NK-92 treated with Interleukin-12 subunit alpha and Interleukin-12 subunit beta, amount 100 ng/mL, for 24 hours (cell line): ENCODE results near the gene ANXA6.

Experiments used
- DNase-seq: peaks from one replicate; lab custom pipeline; 2025; lab: John Stamatoyannopoulos, UW

ANXA6 gene

DNA sequence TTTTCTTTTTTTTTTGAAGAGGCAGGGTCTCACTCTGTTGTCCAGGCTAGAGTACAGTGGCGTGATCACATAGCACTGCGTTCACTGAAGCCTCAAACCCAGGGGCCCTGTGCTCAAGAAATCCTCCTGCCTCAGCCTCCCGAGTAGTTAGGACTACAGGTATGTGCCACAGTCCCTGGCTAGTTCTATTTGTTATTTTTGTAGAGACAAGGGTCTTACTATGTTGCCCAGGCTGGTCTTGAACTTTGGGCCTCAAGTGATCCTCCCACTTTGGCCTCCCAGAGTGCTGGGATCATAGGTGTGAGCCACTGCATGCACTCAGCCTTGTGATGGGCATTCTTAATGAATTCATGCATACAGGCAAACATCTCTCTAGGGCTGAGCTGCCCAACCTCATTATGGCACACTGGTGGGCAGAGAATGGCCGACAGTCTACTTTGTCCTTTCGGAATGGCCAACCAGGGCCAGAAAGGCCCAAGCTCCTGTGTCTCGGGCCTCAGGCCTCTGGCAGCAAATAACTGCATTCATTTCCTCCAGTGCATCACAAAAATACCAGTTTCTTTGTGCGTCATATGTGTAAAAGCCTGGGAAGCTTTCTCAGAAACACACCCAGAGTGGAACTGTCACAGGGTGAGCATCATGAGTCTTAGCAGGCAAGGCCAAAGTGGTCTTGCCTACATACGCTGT, 27.2 kb downstream of the ANXA6 start:
- DNase-seq: no peak

DNA sequence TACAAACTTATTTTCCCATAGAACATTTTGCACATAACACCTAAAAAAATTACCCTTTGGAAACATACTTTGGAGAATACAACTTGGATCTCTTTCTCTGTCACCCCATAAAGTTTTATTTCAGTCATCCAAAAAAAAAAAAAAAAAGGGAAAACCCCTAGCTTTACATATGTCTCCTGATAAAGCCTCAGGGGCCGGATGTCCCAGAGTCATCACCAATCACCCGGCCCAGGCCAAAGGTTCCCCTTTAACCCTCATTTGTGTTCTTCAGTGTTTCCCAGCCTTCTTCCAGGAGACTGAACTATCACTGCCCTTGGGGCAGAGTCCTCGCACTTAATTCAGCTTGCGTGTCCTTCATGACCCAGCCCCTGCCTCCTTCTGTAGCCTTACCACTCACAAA, 28.8 kb downstream of the ANXA6 start:
- no peak for DNase-seq

DNA sequence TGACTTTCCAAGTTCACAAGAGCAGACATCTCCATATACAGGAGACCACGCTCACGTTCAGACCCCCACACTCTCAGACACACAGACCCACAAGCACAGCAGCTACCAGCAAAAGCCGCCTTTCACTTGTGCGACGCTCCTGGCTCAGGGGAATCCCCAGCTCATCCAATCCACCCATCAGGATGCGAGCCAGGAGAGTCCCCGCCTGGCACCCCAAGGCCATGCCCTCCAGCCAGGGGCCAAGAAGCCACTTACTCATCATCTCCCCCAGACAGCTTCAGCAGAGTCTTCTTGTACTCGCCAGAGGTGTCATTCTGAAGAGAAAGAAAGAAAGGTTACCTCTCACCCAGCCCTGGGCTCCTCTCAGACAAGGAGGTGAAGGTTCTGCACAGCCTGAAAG, 29.7 kb downstream of the ANXA6 start:
- DNase-seq: no peak

DNA sequence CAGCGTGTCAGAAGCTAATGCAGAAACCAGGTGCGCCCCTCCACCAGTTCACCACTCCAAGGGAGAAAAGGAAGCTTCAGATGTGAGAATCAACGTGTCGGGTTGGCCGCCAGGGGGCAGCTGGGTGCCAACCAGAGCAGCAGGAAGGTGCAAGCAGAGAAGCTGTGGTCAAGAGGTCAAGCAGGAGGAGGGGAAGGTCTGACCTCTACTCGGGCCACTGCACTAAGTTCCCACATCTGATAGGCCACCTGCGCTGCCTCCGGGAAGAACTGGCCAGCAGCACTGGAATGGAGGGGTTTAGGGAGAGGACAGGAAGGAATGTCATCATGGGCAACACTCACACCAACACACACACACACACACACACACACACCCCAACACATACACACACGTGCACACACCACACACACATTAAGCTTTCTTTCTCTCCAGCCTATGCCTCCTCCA, 31.4 kb downstream of the ANXA6 start:
- DNase-seq: peak; percentile 44

DNA sequence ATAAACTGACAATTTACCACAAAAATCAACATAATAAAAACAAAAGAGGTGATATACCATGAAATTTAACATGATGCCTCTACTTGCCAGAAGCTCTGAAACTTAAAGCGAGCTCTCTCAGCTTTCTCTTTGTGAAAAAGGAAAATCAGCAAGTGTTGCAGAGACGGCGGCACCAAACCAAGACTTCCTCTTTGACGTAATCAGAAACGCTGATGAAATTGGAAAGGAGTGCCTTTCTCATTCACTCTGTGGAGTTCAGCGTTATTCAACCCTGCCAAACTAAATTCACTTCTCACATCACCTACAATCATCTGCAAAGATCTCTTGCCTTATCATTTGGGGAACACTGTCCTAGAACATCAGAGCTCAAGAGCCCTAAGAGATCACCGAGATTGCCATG, 32.2 kb downstream of the ANXA6 start:
- DNase-seq: no peak

DNA sequence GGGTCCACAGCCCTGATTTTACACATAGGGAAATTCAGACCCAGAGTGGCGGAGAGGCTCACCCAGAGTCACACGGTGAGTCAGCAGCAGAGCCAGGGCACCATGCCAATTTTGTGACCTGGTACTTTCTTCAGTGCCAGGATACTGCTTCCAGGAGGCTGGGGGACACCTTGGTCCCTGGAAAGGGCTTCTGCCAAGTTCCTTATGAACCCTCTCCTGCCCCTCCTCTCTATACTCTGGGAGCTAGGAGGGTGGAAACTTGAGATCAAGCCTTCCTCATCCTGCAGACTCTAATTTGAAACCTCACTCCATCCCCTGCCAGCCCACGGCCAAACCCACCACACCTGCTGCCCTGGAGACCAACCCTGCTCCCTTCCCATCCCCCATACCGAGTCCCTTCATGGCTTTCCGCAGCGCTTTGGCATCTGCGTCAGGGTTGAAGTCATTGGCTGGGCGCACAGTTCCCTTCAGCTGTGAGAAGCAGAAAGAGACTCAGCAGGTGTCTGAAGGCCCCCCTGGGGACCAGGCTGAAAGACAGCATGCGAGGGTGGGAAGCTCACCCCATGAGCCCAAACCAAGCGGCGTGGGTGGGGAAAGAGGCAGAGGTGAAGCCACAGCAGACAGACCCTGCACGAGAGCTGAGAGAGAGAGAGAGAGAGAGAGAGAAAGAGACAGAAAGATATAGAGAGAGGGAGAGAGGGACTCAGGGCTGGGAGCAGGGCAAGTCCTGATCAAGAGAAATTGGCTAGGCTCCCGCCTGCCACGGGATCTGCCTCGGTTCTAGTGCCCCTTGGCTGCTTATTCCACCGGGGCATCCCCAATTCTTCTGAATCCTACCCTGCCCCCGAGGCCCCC, 33.5 kb downstream of the ANXA6 start:
- no peak for DNase-seq

DNA sequence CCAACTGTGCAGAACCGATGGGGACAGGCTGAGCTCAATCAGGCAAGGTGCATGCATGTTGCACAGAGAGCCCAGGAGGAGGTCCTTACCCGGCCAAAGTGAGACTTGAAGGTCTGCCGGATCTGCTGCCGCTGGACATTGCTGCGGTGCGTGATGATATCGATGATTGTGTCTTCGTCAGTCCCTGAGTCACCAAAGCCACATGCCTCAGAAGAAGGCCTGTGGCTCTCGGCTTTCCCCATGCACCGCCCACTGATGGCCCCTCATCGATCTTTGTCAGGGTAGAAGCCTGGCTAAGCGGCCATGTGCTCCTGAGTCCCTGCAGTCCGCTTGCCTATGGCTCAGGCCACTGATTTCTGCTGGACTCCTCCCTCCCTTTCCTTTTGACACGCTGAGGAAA, 34.8 kb downstream of the ANXA6 start:
- no peak for DNase-seq

DNA sequence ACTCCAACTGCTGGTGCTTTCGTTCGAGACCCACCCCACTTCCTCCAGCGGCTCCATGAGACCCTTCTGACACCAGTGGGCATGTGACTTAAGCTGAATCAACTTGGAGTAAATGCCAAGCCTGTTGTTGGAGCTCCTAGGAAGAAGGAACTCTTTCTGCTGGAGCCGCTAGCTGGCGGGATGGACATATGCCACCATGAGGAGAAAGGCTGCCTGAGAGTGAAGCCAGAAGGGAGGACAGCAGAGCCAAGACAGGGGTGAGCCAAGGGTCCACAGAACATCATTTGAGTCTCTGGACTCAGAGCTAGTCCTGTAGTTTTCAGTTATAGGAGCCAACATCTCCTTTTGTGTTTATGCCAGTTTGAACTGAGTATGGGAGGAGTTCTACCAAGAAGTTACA, 35.9 kb downstream of the ANXA6 start:
- DNase-seq: no peak

DNA sequence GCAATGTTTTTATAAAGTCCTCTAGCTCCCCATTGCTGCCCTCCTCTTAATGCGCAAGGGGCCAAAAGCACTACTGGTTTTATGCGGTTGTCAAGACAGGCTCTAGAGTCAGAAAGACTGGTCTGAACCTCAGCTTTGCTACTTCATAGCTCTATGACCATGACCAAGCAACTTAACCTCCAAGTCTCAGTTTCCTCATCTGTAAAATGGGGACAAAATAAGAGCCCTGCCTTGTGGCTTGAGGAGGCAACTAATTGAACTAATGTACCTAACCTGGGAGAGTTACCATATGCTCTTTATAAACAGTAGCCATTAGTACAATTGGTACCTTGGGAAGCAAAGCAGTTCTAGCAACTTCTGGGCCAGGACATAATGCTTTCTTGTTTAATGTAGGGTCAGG, 36.5 kb downstream of the ANXA6 start:
- no peak for DNase-seq

DNA sequence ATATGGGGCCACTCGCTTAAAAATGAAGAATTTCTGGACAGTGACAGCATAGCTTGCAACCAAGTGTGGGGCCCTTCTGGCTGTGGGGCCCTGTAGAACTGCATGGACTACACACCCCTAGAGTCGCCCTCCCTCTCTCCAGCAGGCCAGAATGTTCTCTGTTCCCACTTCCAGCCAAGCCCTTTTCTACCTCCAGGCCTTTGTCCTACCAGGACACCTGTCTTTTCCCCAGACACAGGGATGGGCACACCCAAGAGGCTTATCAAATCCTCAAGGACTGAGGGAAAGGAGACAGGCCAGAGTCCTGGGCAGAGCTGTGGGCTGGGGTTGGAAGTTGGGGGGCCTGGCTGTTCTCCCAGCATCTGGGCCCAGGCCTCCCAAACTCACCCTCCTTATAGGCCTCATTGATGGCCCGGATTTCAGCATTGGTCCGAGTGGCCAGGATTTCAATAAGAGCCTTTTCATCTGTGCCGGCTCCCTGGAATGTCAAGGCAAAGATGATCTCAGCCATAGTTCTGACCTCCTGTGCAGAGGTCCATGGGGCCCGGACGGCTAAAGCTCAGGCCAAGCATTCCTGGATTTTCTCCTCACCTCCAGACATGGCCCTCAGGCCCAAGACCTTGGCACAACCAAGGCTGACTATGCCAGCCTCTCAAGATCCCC, 38.5 kb downstream of the ANXA6 start:
- no peak for DNase-seq

DNA sequence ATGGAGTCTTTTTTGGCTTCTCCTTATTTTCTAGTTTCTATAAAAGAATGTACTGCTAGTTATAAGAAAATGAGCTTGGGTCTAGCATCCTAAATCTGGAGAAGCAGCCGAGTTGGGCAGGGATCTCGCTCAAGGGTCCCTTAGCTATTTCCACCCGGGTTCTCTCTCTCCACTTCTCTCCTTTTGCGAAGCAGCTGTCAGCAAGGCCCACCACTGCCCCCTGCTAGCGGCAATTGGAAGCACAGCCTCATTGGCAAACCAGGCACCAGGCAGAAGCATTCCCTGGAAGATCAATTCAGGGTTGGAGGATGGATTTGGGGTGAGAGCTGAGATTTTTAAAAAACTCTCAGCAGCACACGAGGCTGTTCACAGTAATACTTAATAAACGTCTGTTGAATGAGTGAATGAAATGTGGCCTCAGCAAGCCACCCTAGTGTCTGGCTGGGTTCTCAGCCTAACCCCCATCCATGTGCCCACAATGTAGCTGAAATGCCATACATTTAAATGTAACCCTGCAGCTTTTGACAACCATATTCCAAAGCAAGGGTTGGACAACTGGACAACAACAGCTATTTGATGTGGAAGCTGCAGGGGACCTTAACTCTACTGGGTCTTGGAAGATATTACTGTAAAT, 42.2 kb downstream of the ANXA6 start:
- peak; percentile 52 for DNase-seq

DNA sequence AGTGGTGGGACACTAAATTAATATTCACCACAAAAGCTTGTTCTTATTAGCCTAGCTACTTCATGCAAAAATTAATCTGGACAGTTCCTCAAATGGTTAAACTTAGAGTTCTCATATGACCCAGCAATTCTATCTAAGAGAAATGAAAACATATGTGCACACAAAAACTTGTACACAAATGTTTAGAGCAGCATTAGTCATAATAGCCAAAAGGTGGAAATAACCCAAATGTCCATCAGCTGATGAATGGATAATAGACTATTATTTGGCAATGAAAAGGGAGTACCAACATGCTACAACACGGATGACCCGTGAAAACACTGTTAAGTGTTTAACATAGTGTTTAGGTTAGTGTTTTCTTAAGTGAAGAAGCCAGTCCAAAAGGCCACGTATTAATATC, 43.9 kb downstream of the ANXA6 start:
- no peak for DNase-seq

DNA sequence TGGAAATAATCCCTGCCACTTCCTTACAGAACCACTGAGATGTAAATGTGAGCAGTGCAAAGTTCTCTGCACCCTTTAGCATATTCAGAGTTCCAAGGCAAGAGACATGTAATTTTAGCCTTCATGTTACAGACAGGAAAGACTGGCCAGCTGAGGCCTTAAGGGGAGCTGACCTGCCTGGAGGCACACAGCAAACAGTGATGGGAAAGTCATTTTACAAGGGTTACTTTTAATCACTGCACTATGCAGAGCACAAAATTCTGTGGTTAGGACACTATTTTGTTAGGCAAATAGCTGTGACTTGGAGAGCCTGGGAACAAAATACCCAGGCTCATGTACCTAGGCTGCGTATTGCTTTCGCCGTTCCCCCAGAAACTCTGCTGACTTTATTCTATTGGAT, 46.6 kb downstream of the ANXA6 start:
- no peak for DNase-seq

DNA sequence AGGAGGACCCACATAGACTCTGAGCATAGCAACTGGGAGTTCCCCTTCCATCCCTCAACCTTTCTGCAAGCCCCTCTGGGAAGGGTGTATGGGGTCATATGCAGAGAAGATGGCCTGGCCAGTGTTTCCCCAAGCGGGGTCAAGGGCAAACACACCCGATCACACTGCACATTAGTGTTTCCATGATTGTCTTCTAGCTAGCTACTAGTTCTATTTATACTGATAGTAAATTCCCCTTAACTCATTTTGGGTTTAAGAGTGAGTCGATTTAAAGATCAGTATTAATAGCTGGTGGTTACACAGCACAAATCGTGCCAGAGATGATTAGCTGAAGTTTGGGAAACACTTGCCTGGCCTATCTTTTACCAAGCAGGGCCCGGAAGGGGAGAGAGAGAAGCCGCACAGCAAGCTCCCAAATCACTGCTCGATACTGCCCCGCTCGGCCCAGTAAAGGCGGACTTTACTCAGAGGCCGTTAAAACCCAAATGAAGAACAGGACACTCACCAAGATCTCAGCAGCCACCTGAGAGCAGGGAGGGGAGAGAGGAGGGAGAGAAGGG, 47.4 kb downstream of the ANXA6 start:
- DNase-seq: no peak

DNA sequence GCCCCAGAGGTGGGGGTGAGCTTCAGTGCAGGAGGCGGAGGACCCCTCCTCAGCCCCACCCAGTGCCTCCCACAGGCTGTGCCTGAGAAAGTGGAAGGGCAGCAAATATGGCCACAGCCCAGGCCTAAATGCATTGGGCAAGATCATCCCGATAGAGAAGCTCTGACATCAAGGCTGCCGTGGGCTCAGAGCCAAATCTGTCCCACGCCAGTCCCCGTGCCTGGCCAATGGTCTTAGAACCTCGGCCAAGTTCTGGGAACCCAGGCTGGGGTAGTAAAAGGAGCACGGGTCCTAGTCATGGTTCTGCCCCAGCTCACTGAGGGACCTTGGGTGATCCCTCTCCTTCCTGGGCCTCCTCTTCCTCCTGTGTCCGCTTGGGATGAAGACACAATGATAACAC, 49.0 kb downstream of the ANXA6 start:
- DNase-seq: no peak

DNA sequence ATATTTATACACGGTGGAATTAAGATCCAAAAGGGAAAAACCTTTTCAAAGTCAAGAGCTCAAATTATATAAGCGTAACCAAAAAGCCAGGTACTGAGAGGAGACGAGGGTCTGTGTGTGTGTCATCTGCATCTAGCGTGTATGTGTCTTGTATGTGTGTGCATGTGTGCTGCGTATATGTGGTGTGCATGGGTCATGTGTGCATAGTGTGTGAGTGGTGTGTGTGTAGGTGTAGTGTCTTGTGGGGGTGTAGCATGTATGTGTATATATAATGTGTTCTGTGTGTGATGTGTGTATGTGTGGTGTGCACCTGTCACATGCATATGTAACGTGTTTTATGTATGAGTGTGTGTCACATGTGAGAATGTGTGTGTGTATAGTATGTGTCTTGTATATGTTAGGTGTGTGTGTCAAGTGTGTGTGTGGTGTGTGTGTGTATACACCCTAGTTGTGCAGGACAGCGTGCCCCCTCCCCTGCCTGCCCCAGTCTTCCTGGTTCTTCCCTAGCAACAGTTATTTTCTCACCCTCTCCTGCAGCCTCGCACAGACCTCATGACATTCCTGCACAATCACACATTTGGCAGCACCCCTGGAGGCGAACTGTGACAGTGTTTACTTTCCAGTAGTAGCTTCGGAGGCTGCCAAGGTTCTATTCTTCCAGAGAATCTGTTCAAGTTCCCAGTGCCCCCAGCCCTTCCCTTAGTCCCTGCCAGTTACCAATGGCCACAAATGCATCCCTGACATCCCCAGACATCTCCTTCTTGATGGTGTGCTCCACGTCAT, 49.6 kb downstream of the ANXA6 start:
- DNase-seq: no peak

DNA sequence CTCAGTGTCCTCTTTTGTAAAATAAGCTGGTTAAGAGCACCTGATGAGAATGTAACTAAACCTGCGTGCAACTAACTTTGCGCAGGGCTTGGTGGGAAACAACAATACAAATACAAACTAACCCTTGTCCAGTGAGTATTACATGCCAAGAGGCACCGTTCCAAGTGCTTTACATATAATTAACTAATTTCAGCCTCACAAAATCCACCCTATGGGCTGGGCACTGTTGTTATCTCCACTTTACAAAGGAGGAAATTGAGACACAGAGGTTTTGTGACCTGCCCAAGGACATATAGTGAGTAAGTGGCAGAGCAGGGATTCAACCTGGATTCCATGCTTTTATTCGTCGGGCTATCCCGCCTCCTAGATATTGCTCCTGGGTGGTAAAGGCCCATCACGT, 50.5 kb downstream of the ANXA6 start:
- no peak for DNase-seq

DNA sequence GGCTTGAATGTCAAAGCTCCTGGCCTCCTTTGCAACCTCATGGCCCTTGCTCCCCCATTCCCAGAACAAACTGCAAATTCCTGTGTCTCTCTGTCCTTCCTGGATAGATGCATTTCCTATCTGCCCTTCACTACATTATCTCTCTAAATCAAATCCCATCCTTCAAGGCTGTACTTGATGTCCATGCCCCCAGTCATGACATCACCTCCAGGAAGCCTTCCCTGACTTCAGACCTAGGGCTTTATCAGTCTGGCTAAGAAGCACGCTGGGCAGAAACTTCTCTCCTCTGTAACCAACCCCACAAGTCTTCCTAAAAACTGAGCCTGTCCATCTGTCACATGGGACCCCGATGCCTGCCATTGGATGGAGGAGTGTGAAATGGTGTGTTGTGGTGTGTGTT, 51.1 kb downstream of the ANXA6 start:
- no peak for DNase-seq

DNA sequence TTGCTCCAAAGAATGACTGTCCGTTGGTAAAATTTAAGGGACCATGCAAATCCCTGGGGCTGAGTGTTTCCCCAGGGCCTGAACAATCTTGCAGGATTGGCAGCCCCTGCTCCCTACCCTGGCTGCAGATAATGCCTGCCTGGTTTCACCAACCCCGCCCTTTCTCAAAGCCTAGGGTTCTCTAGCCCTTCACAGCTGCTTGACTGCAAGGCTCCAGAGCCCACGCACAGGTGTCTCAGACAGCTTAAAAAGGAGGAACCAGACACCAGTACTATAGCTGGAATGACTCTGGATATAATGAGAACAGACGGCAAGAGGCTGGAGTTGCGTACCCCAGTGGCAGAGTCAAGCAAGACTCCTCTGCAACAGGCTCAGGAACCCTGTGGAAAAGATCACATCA, 51.5 kb downstream of the ANXA6 start:
- no peak for DNase-seq

DNA sequence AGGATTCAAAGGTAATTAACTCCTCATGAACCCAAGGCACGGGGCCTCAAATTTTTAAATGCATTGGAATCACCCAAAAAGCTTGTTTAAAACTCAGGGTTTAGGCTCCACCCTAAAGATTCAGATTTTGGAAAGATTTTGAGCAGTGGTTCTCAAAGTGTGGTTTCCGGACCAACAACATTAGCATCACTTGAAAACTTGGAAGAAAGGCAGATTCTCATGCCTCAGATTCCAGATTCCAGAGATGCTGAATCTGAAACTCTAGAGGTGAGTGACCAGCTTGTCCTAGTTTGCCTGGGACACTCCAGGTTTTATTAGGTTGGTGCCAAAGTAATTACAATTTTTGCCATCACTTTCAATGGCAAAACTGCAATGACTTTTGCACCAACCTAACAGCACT, 52.0 kb downstream of the ANXA6 start:
- no peak for DNase-seq

DNA sequence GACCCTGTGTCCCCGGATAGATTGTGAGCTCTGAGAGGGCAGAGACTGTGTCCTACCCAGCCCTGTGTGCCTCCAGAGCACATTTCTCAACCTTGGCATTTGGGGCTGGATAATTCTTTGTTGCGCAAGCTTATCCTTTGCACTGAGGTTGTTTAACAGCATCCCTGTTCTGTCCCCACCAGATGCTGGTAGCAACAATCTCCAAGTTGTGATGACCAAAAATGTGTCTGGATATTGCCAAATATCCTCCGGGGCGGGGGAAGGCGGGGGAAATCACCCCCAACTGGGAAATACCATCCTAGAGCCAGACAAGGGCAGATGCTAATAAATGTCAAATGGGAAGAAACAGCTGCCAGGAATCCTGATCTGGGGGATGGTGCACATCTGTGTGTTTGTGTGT, 52.8 kb downstream of the ANXA6 start:
- DNase-seq: no peak

DNA sequence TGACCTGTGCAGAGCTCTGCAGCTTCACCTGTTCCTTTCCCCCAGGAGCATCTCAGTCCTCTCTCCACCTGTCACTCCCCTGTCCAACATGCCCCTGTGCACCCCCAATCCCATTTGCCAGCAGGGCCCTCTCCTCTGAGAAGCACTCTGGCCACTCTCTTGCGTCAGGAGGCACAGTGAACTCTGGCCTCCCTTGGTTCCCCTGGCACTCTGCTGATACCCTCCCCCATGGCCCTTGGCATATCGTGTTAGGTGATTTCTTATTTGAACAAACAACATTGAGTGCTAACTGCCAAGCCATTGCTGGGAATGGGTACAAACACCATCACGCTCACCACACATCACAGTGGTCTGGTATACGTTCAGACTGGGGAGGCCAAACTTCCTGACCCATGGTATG, 55.8 kb downstream of the ANXA6 start:
- no peak for DNase-seq
